C4-2B (cell line): ENCODE measurements around the gene CEP76.

Experiments
- CTCF ChIP-seq: fragments of 450-650 bp; conservative IDR thresholded peaks from 2 replicates; pipeline ENCODE4 v1.5.1; 2017; ENCODE audit warnings: mild to moderate bottlenecking
- ZFX ChIP-seq: fragments of 450-650 bp; IDR thresholded peaks from 2 replicates; pipeline ENCODE4 v1.6.1; 2017

DNA sequence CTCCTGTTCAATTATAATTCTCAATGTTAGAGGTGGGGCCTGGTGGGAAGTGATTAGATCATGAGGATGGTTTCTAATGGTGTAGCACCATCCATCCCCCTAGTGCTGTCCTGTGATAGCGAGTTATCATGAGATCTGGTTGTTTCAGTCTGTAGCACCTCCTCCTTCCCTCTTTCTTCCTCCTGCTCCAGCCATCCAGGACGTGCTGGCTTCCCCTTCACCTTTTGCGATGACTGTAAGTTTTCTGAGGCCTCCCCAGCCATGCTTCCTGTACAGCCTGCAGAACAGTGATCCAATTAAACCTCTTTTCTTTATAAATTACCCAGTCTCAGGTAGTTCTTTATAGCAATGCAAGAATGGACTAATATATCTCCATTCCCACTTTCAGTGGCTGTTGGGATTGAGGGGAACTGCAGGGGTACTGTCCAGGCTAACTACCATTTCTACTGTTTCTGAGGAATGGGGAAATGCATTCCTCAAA is 63.8 kb downstream of the CEP76 start:
- no peak for TF ChIP-seq CTCF
- TF ChIP-seq ZFX, result no peak
